ENCODE measurements around the gene RASAL1. TPM values are rescaled to one million over a fixed set of nuclear protein-coding genes. Genes with fewer than 3 reads are reported as not detected.

The RASAL1 gene
- total RNA-seq, 1 donor from 2014 or later = 0.26 TPM

GRCh38 chr12:113069149-113069548, 66.4 kb downstream of the RASAL1 start:
- DNase-seq (peak; percentile 50), ATAC-seq (no peak)
- H3K27me3 ChIP-seq = peaks cover 12% of the 10 kb centered on the region
- no peaks in the 10 kb centered on the region for H3K9me3 ChIP-seq
- no peak for TF ChIP-seq CTCF (IDR thresholded peaks at IDR 0.05)
- intact Hi-C loops (cut with DNase I) = no loop called here
- no peak overlapping the region for H3K27ac ChIP-seq
- no peaks in the 10 kb centered on the region for H3K36me3 ChIP-seq
- H3K4me1 ChIP-seq = no peaks in the 10 kb centered on the region
- H3K4me3 ChIP-seq = no peak overlapping the region

- Histone ChIP-seq H3K36me3 (no peaks in the 10 kb centered on the region), H3K4me1 (no peaks in the 10 kb centered on the region), H3K9me3 (no peaks in the 10 kb centered on the region), H3K27ac (no peak overlapping the region), H3K27me3 (peaks cover 19% of the 10 kb centered on the region), H3K4me3 (no peak overlapping the region)
- no peak for ATAC-seq
- TF ChIP-seq CTCF (IDR thresholded peaks at IDR 0.05) = no peak
- DNase-seq = peak; percentile 35
- intact Hi-C loops (cut with DNase I) = no loop called here
Observed at GRCh38 chr12:113067987-113068935, 67.3 kb downstream of the RASAL1 start.

GRCh38 chr12:113066813-113067400, 68.7 kb downstream of the RASAL1 start:
- H3K4me3 ChIP-seq = no peak overlapping the region
- no peak overlapping the region for H3K27ac ChIP-seq
- no peaks in the 10 kb centered on the region for H3K4me1 ChIP-seq
- TF ChIP-seq CTCF (IDR thresholded peaks at IDR 0.05) = no peak
- H3K27me3 ChIP-seq = peaks cover 26% of the 10 kb centered on the region
- DNase-seq = no peak
- H3K9me3 ChIP-seq = no peaks in the 10 kb centered on the region
- no peak for ATAC-seq
- H3K36me3 ChIP-seq = no peaks in the 10 kb centered on the region
- intact Hi-C loops (cut with DNase I) = no loop called here

DNA sequence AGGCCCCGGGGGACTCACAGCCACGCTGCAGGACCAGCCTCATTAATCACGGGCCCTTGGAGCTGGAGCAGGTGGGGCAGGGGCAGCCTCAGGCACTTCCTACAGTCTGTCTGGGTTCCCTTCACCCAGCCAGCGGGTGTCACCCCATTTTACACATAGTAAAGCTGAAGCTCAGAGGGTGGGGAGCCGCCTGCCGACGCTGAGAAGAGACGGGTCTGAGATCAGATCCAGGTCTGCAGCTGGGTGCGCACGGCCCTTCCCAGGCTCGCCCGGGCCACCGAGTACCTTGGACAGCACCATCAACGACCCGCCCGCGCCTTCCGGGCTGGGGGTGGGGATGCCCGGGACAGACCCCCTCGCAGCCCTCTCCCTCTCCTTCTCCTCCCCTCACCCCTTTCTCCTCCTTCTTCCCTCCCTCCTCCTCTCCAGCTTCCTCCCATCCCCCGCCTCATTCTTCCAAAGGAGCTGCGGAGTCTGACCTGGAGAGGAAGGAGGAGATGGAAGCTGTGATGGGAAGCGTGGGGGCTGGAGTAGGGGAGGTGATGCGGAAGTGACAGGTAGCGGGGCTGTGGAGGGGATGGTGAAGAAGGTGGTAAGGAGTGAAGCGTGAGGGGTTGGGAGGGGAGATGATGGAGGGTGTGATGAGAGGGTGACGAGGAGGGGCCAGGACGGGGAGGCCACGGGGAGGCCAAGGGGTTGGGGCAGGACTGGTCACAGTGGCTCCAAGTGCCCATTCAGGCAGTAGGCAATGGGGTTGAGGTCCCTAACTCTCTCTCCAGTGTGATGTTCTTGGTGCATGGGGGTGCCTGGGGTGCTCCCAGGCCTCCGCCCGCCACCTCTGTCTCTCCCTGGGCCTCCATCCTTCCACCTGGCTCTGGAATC, 70.2 kb downstream of the RASAL1 start:
- no peak for TF ChIP-seq CTCF (IDR thresholded peaks at IDR 0.05)
- peak; percentile 7 for ATAC-seq
- Histone ChIP-seq H3K27ac (no peak overlapping the region), H3K4me3 (no peak overlapping the region), H3K27me3 (peaks cover 26% of the 10 kb centered on the region), H3K9me3 (no peaks in the 10 kb centered on the region), H3K4me1 (no peaks in the 10 kb centered on the region), H3K36me3 (no peaks in the 10 kb centered on the region)
- intact Hi-C loops (cut with DNase I) = no loop called here
- peak; percentile 57 for DNase-seq

DNA sequence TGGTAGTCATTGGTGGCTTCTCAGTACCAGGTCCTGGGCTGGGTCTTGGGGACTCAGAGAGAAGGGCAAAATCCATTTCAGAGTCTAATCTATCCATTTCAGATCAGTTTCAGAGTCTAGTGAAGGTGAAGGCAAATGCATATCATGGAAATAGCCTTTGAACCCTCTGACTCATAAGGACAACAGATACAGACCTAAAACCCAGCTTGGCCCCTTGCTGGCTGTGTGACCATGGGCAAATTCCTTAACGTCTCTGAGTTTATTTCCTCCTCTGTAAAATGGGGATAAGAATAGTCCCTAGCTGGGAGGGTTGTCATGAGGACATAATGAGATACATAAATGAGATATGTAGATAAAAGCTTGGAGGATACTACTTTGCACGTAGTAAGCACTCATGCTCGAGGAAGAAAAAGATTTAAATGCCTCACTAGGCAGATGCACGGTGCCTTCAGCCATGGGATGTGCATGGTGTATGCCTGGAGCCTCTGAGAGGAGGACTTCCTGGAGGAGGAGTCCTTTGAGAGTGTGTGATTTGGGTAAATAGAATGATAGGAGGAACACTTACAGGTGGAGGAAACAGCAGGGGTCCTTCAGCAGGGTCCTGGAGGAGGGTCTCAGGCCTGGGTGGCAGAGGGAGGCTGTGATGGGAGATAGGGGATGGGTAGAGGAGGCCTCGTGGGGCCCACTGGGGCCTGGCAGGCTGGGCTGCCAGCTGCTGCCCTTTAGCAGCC, 71.0 kb downstream of the RASAL1 start:
- Histone ChIP-seq H3K27ac (no peak overlapping the region), H3K27me3 (peaks cover 26% of the 10 kb centered on the region), H3K9me3 (no peaks in the 10 kb centered on the region), H3K36me3 (no peaks in the 10 kb centered on the region), H3K4me1 (no peaks in the 10 kb centered on the region), H3K4me3 (no peak overlapping the region)
- no peak for TF ChIP-seq CTCF (IDR thresholded peaks at IDR 0.05)
- DNase-seq (no peak), ATAC-seq (no peak)
- intact Hi-C loops (cut with DNase I) = no loop called here
